ENCODE measurements around the gene TIAM1. TPM values are rescaled to one million over a fixed set of nuclear protein-coding genes. Genes with fewer than 3 reads are reported as not detected.

Gene TIAM1
- total RNA-seq, 1 experiment from 2014 or later = 7.8 TPM

DNA sequence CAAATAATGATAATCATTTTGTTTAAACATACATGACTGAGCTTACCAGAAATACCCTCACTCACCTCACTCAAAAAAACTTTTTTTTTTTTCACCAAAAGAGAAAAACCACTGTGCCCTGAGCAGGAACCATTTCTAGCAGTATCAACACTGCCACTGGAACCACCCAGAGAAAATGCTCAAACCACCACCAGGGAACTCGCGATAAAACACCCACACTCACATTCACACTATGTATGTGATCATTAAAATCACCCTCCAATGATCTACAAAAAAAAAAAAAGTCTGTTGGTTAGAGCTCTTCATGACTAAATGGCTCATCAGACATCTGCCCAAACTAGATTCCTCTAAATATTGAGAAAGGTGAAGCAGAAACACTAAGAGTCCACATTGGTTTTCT, 11.5 kb downstream of the TIAM1 start:
- H3K4me1 ChIP-seq (replicated peaks) = peaks cover 17% of the 10 kb centered on the region
- H3K36me3 ChIP-seq = no peaks in the 10 kb centered on the region
- no peak overlapping the region for H3K27ac ChIP-seq
- no peaks in the 10 kb centered on the region for H3K27me3 ChIP-seq (replicated peaks)
- DNase-seq (ENCODE audit: low read depth in 1 of 2, low spot score in 2 of 2) = no peak
- H3K4me3 ChIP-seq = no peak overlapping the region
- no peaks in the 10 kb centered on the region for H3K9me3 ChIP-seq (replicated peaks)

DNA sequence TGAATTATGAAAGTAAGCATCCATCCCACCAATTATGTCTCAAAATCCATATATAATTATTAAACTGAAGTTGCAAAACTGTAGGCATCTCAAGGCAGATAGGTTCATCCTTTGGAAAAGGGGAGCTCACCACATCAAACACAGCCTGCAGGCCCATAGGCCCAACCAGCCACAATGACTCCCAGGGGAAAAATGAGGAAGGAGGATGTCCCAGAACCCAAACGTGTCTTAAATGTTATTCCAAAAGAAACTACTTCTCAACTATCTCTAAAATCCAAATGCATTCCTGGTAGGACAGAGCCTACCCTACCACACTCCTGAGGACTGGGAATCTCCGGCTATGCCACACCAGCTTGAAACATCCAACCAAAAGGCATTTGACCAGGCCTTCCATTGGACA, 12.8 kb downstream of the TIAM1 start:
- H3K27ac ChIP-seq = no peak overlapping the region
- no peaks in the 10 kb centered on the region for H3K36me3 ChIP-seq
- no peak overlapping the region for H3K4me3 ChIP-seq
- DNase-seq (ENCODE audit: low read depth in 1 of 2, low spot score in 2 of 2) = no peak
- H3K9me3 ChIP-seq (replicated peaks) = no peaks in the 10 kb centered on the region
- H3K4me1 ChIP-seq (replicated peaks) = peaks cover 9% of the 10 kb centered on the region
- no peaks in the 10 kb centered on the region for H3K27me3 ChIP-seq (replicated peaks)

DNA sequence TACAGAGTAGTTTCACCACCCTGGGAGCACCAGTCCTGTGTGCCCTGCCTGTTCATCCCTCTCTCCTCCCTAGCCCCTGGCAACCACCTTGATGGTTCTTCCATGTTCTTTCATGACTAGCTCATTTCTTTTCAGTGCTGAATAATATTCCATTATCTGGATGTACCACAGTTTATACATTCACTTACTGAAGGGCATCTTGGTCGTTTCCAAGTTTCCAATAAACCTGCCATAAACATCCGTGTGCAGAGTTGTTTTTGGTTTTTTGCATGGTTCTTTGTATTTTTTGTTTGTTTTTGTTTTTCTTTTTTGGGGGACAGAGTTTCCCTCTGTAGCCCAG, 13.9 kb downstream of the TIAM1 start:
- no peaks in the 10 kb centered on the region for H3K36me3 ChIP-seq
- no peak for DNase-seq (ENCODE audit: low read depth in 1 of 2, low spot score in 2 of 2)
- H3K4me1 ChIP-seq (replicated peaks) = no peaks in the 10 kb centered on the region
- H3K4me3 ChIP-seq = no peak overlapping the region
- H3K27ac ChIP-seq = no peak overlapping the region
- H3K27me3 ChIP-seq (replicated peaks) = no peaks in the 10 kb centered on the region
- H3K9me3 ChIP-seq (replicated peaks) = no peaks in the 10 kb centered on the region

DNA sequence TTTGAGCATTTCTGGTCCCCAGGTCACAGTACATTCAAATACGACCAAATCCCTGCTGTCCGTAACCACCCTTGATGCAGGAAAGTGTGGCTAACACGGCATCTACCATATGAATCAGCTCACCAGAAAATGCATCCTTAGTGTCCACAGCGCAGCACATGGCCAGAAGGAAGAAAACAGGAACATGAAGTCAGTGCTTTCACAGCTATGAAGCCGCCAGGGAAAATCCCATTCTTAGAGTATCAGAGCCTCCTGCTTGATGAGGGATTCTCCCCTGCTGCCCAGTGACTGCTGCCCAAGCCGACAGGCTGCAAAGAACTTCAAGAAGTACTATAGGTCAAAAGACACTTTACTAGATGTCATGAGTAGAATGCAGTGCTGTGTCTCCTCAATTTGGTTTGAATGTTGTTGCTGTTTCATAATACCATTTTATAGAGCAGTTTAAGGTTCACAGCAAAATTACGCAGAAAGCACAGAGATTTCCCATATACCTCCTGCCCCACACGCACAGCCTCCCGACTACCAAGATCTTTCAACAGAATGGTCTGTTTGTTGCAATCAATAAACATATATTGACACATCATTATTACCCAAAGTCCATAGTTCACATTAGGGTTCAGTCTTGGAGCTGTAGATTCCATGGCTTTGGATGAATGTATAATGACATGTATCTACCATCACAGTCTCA, 14.5 kb downstream of the TIAM1 start:
- Histone ChIP-seq H3K36me3 (no peaks in the 10 kb centered on the region), H3K9me3 (replicated peaks) (no peaks in the 10 kb centered on the region)

DNA sequence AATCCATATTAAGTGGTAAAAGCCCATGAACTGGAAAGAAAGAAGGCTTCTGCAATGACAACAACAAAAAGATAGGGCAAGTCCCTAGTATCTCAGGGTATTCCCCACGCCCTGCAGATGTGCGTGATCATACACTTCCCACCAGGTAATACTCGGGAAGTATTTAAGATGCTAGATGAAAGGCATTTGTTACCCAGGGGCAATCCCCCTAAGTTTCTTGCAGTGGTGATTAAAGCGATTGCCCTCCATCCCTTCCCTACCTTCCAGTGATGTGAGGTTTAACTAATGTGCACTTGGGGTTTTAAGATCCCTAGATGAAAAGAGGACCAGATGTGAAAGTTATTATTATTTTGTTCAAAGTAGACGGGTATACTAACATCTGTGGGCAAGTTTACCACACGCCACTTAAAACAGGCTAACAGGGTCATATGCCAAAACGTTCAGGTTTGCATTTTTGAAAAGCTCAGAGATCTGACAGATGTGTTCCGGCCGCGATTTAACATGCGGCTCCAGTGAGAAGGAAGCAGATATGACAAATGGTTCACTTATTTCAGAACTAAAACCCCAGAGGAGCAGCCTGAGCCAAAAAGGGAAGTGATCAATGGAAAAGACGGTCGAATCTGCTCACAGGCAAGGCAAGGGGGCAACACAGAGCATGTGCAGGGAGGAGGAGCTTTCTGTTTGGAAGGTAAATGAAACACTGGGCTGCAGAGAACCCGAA, 17.4 kb downstream of the TIAM1 start:
- H3K27ac ChIP-seq = no peak overlapping the region
- H3K27me3 ChIP-seq (replicated peaks) = no peaks in the 10 kb centered on the region
- H3K4me3 ChIP-seq = no peak overlapping the region
- H3K9me3 ChIP-seq (replicated peaks) = no peaks in the 10 kb centered on the region
- no peak for DNase-seq (ENCODE audit: low read depth in 1 of 2, low spot score in 2 of 2)
- H3K36me3 ChIP-seq = no peaks in the 10 kb centered on the region
- no peaks in the 10 kb centered on the region for H3K4me1 ChIP-seq (replicated peaks)

More for the DNA sequence above, 14.5 kb downstream of the TIAM1 start:
- H3K27ac ChIP-seq = no peak overlapping the region
- H3K4me1 ChIP-seq (replicated peaks) = no peaks in the 10 kb centered on the region
- no peaks in the 10 kb centered on the region for H3K27me3 ChIP-seq (replicated peaks)
- DNase-seq (ENCODE audit: low read depth in 1 of 2, low spot score in 2 of 2) = no peak
- H3K4me3 ChIP-seq = no peak overlapping the region

DNA sequence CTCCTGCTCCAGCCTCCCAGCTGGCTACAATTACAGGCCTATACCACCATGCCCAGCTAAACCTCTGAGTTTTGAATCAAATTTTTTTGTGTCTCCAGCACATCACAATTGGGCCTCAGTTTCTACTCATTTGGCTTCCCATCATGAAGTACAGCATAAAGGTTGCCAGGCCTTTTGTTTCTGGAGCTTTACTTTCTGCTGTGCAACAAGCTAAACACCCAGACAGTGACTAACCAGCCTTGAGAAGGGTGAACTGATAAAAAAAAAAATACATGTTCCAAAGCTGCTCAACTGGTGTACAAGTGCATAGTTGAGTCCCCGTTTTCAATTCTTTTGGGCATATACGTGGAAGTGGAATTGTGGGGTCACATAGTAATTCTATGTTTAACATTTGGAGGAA, 25.1 kb downstream of the TIAM1 start:
- peaks cover 6% of the 10 kb centered on the region; the same call in 1 of the 2 replicates for H3K4me1 ChIP-seq (replicated peaks)
- no peaks in the 10 kb centered on the region for H3K27me3 ChIP-seq (replicated peaks)
- H3K9me3 ChIP-seq (replicated peaks) = no peaks in the 10 kb centered on the region
- no peak for DNase-seq (ENCODE audit: low read depth in 1 of 2, low spot score in 2 of 2)
- H3K4me3 ChIP-seq = no peak overlapping the region
- no peaks in the 10 kb centered on the region for H3K36me3 ChIP-seq
- no peak overlapping the region for H3K27ac ChIP-seq

DNA sequence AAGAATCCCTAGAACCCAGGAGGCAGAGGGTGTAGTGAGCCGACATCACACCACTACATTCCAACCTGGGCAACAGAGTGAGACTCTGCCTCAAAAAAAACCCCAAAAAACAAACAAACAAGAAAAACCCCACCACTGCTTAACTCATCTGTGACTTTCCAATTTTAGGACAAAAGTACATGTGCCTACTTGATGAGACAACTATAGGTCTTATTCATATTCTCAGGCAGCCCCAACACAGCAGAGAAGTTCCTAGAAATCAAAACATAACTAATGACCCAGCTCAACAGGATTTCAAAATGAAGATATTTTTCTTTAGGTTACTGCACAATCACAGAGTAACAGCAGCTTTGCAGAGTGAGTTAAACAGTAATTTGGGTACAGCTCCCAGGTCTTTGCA, 26.4 kb downstream of the TIAM1 start:
- no peak overlapping the region for H3K27ac ChIP-seq
- no peaks in the 10 kb centered on the region for H3K9me3 ChIP-seq (replicated peaks)
- DNase-seq (ENCODE audit: low read depth in 1 of 2, low spot score in 2 of 2) = no peak
- no peaks in the 10 kb centered on the region for H3K36me3 ChIP-seq
- peaks cover 6% of the 10 kb centered on the region; the same call in 1 of the 2 replicates for H3K4me1 ChIP-seq (replicated peaks)
- H3K4me3 ChIP-seq = no peak overlapping the region
- H3K27me3 ChIP-seq (replicated peaks) = no peaks in the 10 kb centered on the region

DNA sequence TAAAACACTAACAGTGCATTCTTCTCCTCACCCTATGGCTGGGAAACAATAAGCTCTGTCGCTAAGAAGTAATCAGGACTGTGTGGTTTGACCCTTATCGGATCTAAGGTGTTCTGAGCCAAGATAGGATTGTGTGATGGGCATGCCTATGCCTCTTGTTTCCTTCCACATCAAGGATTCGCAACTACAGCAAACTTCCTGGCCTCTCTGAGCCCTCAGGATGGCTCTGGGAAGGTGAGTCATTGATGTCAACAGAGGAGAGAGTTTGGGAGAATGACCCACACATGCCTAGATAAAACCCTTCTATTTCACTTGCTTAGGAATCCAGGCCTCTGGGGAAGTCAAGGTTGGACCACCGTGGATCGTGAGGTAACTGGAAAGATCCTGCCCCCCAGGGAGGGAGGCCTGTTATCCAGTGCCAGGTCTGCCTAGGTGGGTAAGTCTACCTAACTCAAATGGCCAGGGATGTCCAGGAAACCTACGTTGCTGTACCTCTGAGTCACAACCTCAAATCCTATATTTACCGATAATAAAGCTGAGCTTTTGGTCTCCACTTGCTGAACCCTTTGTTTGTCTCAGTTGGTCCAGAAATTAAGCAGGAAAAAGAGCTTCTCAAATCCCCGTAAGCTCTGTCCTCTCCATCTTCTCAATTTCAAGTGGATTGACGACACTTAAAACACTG, 27.4 kb downstream of the TIAM1 start:
- H3K9me3 ChIP-seq (replicated peaks) = no peaks in the 10 kb centered on the region
- peaks cover 6% of the 10 kb centered on the region; the same call in 1 of the 2 replicates for H3K4me1 ChIP-seq (replicated peaks)
- no peak for DNase-seq (ENCODE audit: low read depth in 1 of 2, low spot score in 2 of 2)
- no peak overlapping the region for H3K27ac ChIP-seq
- no peak overlapping the region for H3K4me3 ChIP-seq
- no peaks in the 10 kb centered on the region for H3K27me3 ChIP-seq (replicated peaks)
- no peaks in the 10 kb centered on the region for H3K36me3 ChIP-seq

DNA sequence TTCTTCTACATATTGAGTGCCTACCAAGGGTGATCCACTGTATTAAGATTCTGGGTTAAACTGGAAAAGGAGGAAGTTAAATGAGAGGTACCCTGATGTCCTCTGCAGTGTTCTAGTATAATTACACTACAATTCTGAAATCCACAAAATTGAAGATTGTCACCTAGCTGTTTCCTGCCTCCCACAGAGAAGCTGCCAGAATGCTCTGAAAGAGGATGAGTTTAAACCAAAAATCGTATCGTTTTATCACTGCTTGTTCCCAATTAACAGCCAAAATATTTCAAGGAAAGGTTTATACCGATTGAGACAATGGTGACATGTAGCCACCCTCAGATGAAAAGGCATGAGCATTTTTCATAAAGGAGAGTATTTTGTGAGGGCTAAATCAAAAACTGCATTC, 28.0 kb downstream of the TIAM1 start:
- no peak overlapping the region for H3K4me3 ChIP-seq
- H3K36me3 ChIP-seq = no peaks in the 10 kb centered on the region
- DNase-seq (ENCODE audit: low read depth in 1 of 2, low spot score in 2 of 2) = no peak
- H3K9me3 ChIP-seq (replicated peaks) = no peaks in the 10 kb centered on the region
- H3K27ac ChIP-seq = no peak overlapping the region
- H3K4me1 ChIP-seq (replicated peaks) = peaks cover 9% of the 10 kb centered on the region
- H3K27me3 ChIP-seq (replicated peaks) = no peaks in the 10 kb centered on the region

DNA sequence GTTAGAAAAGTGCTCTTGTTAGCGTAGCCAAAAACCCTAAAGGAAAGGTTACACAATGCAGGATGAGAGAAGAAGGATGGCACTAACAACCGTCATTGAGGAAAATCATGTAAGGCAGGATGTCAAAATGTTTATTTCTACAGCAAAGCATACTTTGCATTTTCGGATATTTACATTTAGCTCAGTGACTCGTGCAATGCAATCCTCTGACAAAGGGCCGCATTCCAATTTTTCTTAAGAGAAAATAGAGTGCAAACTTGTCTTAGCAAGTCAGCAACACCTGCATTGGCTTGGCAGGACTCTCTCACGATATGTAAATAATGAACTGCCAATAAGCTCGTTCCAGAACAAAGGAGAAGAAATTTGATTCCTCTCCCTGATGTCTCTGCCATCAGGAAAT, 33.3 kb downstream of the TIAM1 start:
- Histone ChIP-seq H3K36me3 (no peaks in the 10 kb centered on the region; the same call in 1 of the 2 replicates), H3K9me3 (replicated peaks) (no peaks in the 10 kb centered on the region), H3K27ac (no peak overlapping the region), H3K27me3 (replicated peaks) (0 out of 2 replicates have a peak, but pooled peaks cover 2% of the 10 kb centered on the region), H3K4me3 (no peak overlapping the region), H3K4me1 (replicated peaks) (peaks cover 12% of the 10 kb centered on the region)
- peak in 1 of 2 experiments; percentile 31 for DNase-seq (ENCODE audit: low read depth in 1 of 2, low spot score in 2 of 2)

DNA sequence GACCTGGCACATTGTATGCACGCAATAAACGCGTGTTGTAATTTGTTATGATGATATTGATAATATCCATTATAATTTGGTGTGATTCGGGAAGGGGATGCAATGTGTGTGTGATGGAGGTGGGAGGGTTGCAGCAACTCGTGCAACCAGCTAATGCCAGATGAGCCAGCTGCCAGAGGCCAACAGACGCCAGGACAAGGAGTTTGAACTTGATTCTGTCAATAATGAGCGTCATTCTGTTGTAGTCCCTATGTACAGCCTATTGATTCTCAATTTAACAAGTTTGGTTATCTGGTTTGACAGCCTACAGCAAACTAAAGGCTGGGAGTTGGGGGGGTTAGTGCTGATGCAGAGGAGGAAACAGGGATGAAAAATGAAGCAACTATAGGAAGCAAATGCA, 35.5 kb downstream of the TIAM1 start:
- H3K4me3 ChIP-seq = no peak overlapping the region
- no peaks in the 10 kb centered on the region; the same call in 1 of the 2 replicates for H3K36me3 ChIP-seq
- no peaks in the 10 kb centered on the region for H3K9me3 ChIP-seq (replicated peaks)
- H3K4me1 ChIP-seq (replicated peaks) = peaks cover 12% of the 10 kb centered on the region
- H3K27ac ChIP-seq = no peak overlapping the region
- no peak for DNase-seq (ENCODE audit: low read depth in 1 of 2, low spot score in 2 of 2)
- 0 out of 2 replicates have a peak, but pooled peaks cover 2% of the 10 kb centered on the region for H3K27me3 ChIP-seq (replicated peaks)

DNA sequence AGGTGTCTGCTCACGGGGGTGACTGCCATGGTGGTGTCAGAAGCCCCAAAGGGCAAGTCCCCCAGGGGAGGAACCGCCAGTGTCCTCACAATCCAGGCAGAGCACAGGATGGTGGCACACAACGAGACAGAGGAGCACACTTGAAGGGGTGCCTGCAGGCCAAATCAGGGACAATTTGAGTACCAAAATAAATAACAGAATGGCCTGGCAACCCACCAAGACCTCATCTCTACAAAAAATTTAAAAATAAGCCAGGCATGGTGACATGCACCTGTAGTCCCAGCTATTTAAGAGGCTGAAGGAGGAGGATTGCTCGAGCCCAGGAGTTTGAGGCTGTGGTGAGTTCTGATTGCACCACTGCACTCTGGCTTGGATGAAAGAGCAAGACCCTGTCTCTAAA, 38.2 kb downstream of the TIAM1 start:
- 0 out of 2 replicates have a peak, but pooled peaks cover under 1% of the 10 kb centered on the region for H3K9me3 ChIP-seq (replicated peaks)
- no peaks in the 10 kb centered on the region; the same call in 1 of the 2 replicates for H3K36me3 ChIP-seq

DNA sequence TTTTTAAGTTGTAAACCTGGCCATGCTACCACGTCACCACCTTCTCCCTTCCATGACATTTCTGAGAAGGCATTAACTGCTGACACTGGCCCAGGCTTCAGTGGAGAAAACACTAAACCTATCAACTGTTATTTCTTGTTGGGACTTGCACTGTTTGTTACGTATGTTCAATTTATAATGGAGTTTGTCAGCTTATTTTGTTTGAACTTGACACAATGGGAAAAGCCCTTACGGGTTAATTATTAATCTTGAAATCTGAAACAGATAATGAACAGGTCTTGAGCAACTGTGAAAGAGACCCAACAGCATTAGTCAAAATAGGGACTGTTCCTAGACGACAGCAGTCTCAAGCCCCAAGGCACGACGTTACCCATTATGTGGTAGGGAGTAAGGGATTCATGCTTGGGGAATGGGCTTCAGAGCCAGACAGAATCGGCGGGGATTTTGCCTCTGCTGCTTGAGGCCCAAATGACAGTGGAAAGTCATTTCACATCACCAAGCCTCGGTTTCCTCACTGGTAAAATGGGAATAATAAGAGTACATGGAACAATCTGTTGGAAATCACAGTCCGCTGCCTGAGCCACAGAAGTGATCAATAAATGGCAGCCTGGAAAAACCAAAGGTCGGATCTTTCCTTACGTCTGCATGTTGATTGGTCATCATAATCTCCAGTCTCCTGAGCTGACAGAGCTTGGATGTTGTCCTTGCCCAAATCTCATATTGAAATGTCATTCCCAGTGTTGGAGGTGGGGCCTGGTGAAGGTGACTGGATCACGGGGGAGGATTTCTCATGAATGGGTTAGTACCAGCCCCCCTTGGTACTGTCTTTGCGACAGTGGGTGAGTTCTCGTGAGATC, 44.5 kb downstream of the TIAM1 start:
- H3K36me3 ChIP-seq = no peaks in the 10 kb centered on the region
- peaks cover 4% of the 10 kb centered on the region; the same call in 1 of the 2 replicates for H3K9me3 ChIP-seq (replicated peaks)
- no peak for DNase-seq (ENCODE audit: low read depth in 1 of 2, low spot score in 2 of 2)
- H3K27me3 ChIP-seq (replicated peaks) = no peaks in the 10 kb centered on the region
- H3K4me3 ChIP-seq = no peak overlapping the region
- no peak overlapping the region for H3K27ac ChIP-seq
- H3K4me1 ChIP-seq (replicated peaks) = peaks cover 3% of the 10 kb centered on the region

More for the DNA sequence above, 38.2 kb downstream of the TIAM1 start:
- H3K27ac ChIP-seq = no peak overlapping the region
- no peak overlapping the region for H3K4me3 ChIP-seq
- no peak for DNase-seq (ENCODE audit: low read depth in 1 of 2, low spot score in 2 of 2)
- H3K4me1 ChIP-seq (replicated peaks) = peaks cover 7% of the 10 kb centered on the region
- H3K27me3 ChIP-seq (replicated peaks) = 0 out of 2 replicates have a peak, but pooled peaks cover 2% of the 10 kb centered on the region
